NCI-H510A treated with DMSO at 0.1 percent for 48 hours (cell line): ENCODE results near the gene NINJ2.
"Not testable (repeated sequence)": the region's sequence is repeated elsewhere in the genome, so short reads cannot be mapped to it uniquely, and the experiment has no call there.

Source experiments
- DNase-seq: peaks from one replicate; lab custom pipeline; 2025; lab: John Stamatoyannopoulos, UW

Gene NINJ2

DNA sequence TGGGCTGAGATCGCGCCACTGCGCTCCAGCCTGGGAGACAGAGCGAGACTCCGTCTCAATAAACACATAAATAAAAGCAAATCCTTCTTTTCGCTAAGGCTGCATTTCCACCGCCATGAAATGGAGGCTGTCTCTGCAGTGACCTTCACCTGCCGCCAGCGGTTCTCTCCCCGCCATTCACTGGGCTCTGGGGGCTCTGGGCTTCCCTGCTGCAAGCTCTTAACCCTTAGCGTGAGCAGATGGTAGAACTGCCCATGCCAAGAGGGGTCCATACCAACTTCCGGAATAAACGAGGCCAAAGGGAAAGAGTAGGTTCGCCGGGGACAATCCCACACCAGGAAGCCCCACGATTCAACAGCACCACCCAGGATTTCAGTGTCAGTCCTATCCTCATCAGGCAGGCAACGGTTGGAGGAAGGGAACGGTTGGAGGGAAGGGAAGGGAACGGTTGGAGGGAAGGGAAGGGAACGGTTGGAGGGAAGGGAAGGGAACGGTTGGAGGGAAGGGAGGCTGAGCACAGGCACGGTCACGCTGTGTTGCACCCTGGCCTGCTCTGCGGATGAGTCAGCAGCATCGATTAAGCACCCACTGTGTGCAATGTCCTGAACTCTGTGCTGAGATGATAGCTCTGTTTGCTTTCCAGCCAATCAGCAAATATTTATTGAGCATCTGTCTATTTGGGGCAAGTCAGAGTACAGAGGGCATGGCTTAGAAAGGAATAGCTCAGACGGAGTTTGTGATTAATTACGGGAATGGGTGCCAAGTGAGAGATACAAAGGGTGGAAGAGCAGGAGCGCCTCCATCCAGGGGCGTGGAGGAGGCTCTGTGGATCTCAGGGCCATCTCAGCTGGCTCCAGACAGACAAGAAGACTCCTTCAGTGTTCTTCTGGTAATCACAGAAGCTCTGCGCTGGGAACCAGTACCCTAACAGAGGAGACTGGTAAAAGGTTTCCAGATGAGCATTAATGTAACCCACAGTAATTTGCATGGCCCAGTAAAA, 77.9 kb downstream of the NINJ2 start:
- no peak for DNase-seq

GRCh38 chr12:583251-583869, 79.9 kb downstream of the NINJ2 start:
- DNase-seq: no peak

DNA sequence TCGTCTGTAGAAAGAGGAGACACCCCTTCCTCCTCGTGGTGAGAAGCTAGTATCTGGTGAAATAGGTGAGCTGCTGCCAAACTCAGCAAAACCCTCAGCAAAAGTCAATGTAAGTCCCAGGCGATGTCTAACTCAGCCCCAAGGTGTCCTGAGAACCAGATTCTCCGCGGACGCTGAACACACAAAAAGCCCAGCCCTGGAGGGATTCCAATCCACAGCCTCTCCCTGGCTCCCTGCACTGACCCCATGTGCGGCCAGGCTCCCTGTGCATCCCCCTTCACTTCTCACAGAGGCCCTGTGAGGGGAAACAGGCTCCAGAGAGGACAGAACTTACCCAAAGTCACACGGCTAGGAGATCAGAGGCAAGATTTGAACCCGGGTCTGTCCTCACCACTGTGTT, 81.5 kb downstream of the NINJ2 start:
- no peak for DNase-seq

- DNase-seq: no peak
Observed at GRCh38 chr12:581321-581720, 81.9 kb downstream of the NINJ2 start.

DNA sequence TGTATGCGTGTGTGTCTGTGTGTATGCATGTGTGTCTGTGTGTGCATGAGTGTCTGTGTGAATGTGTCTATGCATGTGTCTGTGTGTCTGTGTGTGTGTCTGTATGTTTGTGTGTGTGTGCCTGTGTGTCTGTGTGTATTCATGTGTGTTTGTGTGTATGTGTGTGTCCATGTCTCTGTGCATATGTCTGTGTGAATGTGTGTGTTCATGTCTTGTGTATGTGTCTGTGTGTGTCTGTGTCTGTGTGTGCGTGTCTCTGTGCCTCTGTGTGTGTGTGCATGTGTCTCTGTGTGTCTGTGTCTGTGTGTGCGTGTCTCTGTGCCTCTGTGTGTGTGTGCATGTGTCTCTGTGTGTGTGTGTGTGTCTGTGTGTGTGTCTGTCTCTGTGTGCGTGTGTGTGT, 82.4 kb downstream of the NINJ2 start:
- DNase-seq: no peak

GRCh38 chr12:579420-580110, 83.7 kb downstream of the NINJ2 start:
- DNase-seq: no peak

GRCh38 chr12:578748-579419, 84.4 kb downstream of the NINJ2 start:
- no peak for DNase-seq

DNA sequence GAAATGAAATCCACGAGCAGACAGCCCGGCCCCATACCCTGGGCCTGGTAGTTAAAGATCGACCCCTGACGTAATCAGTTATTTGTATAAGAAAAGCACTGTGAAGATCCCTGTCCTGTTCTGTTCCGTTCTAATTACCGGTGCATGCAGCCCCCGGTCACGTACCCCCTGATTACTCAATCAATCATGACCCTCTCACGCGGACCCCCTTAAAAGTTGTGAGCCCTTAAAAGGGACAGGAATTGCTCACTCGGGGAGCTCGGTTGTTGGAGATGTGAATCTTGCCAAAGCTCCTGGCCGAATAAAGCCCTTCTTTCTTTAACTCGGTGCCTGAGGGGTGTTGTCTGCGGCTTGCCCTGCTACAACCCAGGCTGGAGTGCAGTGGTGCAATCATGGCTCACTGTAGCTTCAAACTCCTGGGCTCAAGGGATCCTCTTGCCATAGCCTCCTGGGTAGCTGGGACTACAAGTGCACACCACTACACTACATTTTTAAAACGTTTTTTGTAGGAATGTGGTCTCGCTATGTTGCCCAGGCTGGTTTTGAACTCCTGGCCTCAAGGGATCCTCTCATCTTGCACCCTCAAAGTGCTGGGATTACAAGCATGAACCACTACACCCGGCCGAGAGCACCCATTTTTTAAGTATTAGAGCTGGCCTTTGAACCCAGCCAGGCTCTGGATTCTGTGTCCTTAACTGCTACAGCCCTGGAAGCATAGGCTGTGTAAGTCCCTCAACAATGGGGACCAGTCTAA, 85.1 kb downstream of the NINJ2 start:
- DNase-seq: not testable (repeated sequence)

DNA sequence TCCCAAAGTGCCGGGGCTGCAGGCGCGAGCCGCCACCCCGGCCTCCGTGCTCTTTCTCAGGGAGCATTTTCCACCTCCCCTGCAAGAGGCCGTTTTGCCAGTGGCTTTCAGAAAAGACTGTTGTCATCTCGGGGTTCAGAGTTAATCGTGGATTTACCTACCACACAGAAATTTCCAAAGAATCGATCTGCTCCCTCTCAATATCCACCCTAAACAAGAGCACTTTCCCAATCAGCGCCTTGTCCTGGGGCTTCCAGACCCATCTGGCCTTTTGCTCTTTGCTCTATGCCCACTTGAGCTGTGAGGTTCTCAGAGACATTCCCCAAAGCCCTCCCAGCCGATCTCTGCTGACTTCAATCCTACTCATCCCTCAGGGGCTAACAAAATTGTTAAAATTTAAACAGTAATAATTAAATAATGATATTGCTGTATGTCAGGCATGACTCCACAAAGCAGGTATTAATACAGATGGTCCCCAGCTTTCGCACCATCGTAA, 86.6 kb downstream of the NINJ2 start:
- DNase-seq: no peak

GRCh38 chr12:575948-576614, 87.2 kb downstream of the NINJ2 start:
- DNase-seq: peak; percentile 77

DNA sequence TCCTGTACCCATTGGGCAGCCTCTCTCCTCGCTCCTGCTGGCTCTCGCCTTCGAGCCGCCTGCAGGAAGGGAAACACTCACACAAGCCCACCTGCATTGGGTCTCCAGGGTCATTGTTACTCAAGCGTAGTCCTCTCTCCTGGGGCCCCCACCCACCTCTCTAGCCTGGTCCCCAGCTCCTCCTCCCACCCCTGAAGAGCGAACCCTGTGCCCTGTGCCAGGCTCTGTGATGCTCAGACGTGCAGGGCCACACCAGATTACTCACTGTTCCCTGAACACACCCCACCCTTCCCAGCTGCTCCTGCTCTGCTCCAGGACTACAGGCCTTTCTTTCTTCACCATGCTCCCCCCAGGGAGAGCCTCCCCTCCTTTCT, 88.1 kb downstream of the NINJ2 start:
- DNase-seq: no peak

DNA sequence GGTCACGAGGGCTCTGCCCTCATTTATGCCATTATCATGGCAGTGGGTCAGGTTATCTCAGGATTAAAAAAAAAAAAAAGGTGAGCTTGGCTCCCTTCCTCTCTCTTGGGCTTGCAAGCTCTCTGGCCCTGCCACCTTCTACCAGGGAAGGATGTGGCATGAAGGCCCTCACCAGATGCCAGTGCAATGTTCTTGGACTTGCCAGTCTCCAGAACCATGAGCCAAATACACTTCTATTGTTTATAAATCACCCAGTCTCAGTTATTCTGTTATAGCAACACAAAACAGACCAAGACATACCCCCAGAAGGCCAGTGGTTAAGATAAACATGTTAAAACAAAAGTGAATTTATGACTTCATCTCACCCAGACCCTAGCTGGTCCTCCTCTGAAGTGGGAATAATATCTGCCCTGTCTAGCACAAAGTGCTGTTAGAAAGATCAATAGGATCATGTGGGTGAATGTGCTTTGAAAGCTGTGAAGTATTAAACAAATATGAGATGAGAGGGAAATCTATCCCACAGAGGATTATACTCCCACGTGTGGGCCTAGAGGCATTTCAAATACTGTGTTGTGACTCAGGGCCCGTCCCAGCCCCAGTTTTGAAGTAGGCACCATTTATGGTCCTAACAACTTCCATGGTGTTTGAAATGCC, 88.6 kb downstream of the NINJ2 start:
- DNase-seq: no peak

GRCh38 chr12:573232-573631, 90.0 kb downstream of the NINJ2 start:
- DNase-seq: no peak

DNA sequence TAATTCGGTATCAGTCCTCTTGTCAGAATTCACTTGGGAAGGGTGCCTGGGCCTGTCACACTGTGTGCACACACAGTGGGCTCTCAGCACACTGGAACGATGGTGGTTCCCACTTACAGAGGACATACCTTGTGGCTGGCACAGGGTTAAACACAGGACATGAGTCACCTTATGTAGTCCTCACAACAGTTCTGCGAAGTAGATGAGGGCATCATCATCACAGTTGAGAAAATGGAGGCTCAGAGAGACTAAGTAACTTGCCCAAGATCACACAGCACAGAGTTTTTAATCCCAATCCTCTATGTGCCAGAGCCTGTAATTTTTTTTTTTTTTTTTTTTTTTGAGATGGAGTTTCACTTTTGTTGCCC, 90.7 kb downstream of the NINJ2 start:
- DNase-seq: no peak

DNA sequence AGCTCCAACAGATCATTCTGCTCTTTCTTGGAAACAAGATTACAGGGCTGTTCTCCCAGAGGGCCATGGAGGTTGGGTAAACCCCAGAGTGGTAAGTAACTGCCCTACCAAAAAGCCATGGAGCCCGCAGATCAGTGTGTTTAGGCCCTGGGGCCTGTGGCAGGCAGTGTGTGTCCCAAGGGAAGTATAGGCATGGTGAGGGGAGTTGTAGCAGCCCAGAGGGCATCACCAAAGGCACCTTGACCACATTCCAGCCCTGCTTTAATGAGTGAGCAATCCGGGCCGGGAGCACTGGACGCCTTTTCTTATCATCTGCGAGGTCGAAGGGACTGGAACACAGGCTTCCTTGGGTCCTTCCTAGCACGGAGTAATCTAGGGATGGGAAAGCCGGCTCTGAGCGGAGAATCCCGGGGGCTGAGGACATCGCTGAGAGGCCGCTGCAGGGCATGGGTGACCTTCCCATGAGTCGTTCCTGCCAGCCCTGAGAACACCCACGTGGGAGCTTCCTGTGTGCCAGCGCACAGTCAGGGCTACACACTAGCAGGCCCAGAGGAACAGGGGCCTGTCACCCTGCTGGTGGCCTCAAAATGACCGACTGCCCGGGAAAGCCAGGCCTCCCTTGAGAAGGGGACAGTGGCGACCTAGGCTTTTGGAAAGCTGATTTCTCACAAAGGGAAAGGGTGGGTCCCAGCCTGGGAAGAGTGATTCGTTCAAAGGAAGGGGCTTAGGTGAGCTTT, 91.3 kb downstream of the NINJ2 start:
- no peak for DNase-seq

- DNase-seq: no peak
Observed at GRCh38 chr12:570921-571794, 92.1 kb downstream of the NINJ2 start.

DNA sequence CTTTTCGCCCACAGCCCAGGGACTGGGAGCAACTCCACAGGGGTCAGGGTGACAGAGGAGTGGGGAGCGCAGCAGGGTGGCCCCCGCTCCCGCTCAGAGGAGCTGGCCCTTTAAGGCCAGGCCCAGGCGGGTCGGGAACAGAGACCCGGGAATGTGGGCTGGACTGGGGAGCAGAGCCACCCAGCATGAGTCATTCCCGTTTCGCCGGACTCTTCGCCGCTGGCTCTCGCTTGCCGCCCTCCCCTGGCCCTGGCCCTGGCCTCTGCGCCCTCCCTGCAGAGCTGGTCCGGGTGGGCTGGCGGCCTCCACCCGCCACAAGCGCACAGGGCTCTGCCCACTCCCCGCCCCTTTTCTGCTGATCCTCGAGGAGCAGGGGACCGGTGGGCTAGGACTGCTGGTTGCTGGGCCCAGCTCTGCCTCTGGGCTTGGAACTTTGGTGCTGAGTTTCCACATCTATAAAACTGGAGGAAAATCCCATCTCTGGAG, 92.8 kb downstream of the NINJ2 start:
- no peak for DNase-seq

- peak; percentile 54 for DNase-seq
Observed at GRCh38 chr12:569803-570434, 93.3 kb downstream of the NINJ2 start.
